Liver (tissue), 9 donors: Measurements from ENCODE around the gene LGR5. TPM values are rescaled to one million over a fixed set of nuclear protein-coding genes. Genes with fewer than 3 reads are reported as not detected.

Experiments
- DNase-seq: peaks from one replicate; pipeline ENCODE4 v3.0.0-alpha.2; 2017; ENCODE audit warnings: low spot score
- H3K27ac ChIP-seq, 2 donors: one replicate each; pipeline ENCODE4 v1.7.0; 2013; ENCODE audit warnings: inconsistent platforms in 2 of 2, low read length in 2 of 2, control low read depth in 1 of 2, low read depth in 1 of 2, mild to moderate bottlenecking in 1 of 2
- H3K27me3 ChIP-seq, 4 donors: one replicate each; pipeline versions ENCODE4 v1.6.1 to v1.7.0; 2013; ENCODE audit warnings: low read length in 3 of 4, inconsistent platforms in 1 of 4, mild to moderate bottlenecking in 1 of 4, moderate library complexity in 1 of 4; ENCODE audit not compliant: control insufficient read depth in 4 of 4, insufficient read depth in 4 of 4
- H3K36me3 ChIP-seq, 4 donors: one replicate each; pipeline versions ENCODE4 v1.6.1 to v1.7.0; 2013; ENCODE audit warnings: low read length in 3 of 4, mild to moderate bottlenecking in 3 of 4, low read depth in 1 of 4, moderate library complexity in 1 of 4; ENCODE audit not compliant: control insufficient read depth in 4 of 4, insufficient read depth in 3 of 4
- H3K4me1 ChIP-seq, 4 donors: one replicate each; pipeline versions ENCODE4 v1.6.1 to v1.7.0; 2013; ENCODE audit warnings: low read length in 3 of 4, mild to moderate bottlenecking in 3 of 4, moderate library complexity in 1 of 4; ENCODE audit not compliant: control insufficient read depth in 4 of 4, insufficient read depth in 4 of 4
- H3K4me3 ChIP-seq, 3 donors: one replicate each; pipeline versions ENCODE4 v1.6.1 to v1.7.0; 2013; ENCODE audit warnings: low read length in 3 of 3, control low read depth in 1 of 3, low read depth in 1 of 3, mild to moderate bottlenecking in 1 of 3
- H3K9ac ChIP-seq, 2 donors: one replicate each; pipeline ENCODE4 v1.7.0; 2013; ENCODE audit warnings: low read length in 2 of 2, mild to moderate bottlenecking in 2 of 2, moderate library complexity in 2 of 2, control low read depth in 1 of 2, low read depth in 1 of 2
- H3K9me3 ChIP-seq, 4 donors: one replicate each; pipeline versions ENCODE4 v1.6.1 to v1.7.0; 2013; ENCODE audit warnings: low read length in 3 of 4; ENCODE audit not compliant: control insufficient read depth in 4 of 4
- ATF3 ChIP-seq: IDR thresholded peaks from 2 replicates; pipeline ENCODE4 v1.6.1; 2016; ENCODE audit warnings: antibody characterized with exemption
- CTCF ChIP-seq: fragments of 150-350 bp; IDR thresholded peaks from 2 replicates; pipeline ENCODE4 v1.5.1; 2017; ENCODE audit warnings: improper control_type of control experiment, low read depth, low read length; ENCODE audit not compliant: missing input control
- FOXA1 ChIP-seq: IDR thresholded peaks from 2 replicates; pipeline ENCODE4 v1.6.1; 2016; ENCODE audit warnings: antibody characterized with exemption
- GABPA ChIP-seq, 2 donors: IDR thresholded peaks in 1 of 2; conservative IDR thresholded peaks in 1 of 2; 2 replicates each; pipeline ENCODE4 v1.6.1; 2016; ENCODE audit warnings: antibody characterized with exemption in 2 of 2, mild to moderate bottlenecking in 1 of 2, moderate library complexity in 1 of 2
- RAD21 ChIP-seq, 2 donors: IDR thresholded peaks; 2 replicates each; pipeline ENCODE4 v1.6.1; 2016; ENCODE audit warnings: antibody characterized with exemption in 2 of 2, mild to moderate bottlenecking in 2 of 2
- REST ChIP-seq: IDR thresholded peaks from 2 replicates; pipeline ENCODE4 v1.6.1; 2016; ENCODE audit warnings: antibody characterized with exemption, mild to moderate bottlenecking
- TAF1 ChIP-seq: conservative IDR thresholded peaks from 2 replicates; pipeline ENCODE4 v1.6.1; 2016; ENCODE audit warnings: antibody characterized with exemption, mild to moderate bottlenecking
- YY1 ChIP-seq: IDR thresholded peaks from 2 replicates; pipeline ENCODE4 v1.6.1; 2016; ENCODE audit warnings: antibody characterized with exemption, mild to moderate bottlenecking
- ZBTB33 ChIP-seq: IDR thresholded peaks from 2 replicates; pipeline ENCODE4 v1.6.1; 2016; ENCODE audit warnings: antibody characterized with exemption
- WGBS: extraction: QIAGEN DNeasy Blood & Tissue Kit; methylation state at CpG from one replicate; pipeline ENCODE4 v1.1.7; 2013; 5-methylcytosine and 5-hydroxymethylcytosine counted together
- polyA plus RNA-seq, 2 donors: library from polyadenylated mRNA; stranded (reverse) in 1 of 2; unstranded in 1 of 2; fragments of 200-250 nt in 1 of 2; fragments of >200 nt in 1 of 2; fragmentation: Nextera tagmentation in 1 of 2; extraction: Ambion mirVana in 1 of 2; gene quantifications; one replicate each; pipeline versions ENCODE4 v1.2.1 to v1.2.3, GENCODE V29; 2013 to 2015
- total RNA-seq, 2 donors: library from RNA; depleted of rRNA; stranded (reverse); fragments of >200 nt; gene quantifications; one replicate each; pipeline ENCODE4 v1.2.3, GENCODE V29; 2014
- donor health status: healthy.
- donor health status: healthy.
- donor health status: healthy.
- donor health status: healthy.
- donor health status: healthy.

LGR5 gene
- total and polyA plus RNA-seq, 4 donors = 0.17 to 0.99 (median 0.82) TPM

GRCh38 chr12:71460850-71461609 lies 21.4 kb downstream of the LGR5 start:
- no peak overlapping the region for H3K4me3 ChIP-seq
- no peaks in the 10 kb centered on the region for H3K9me3 ChIP-seq
- no peaks in the 10 kb centered on the region for H3K27me3 ChIP-seq
- DNase-seq = no peak
- H3K36me3 ChIP-seq = no peaks in the 10 kb centered on the region
- no peak overlapping the region for H3K9ac ChIP-seq
- no peaks in the 10 kb centered on the region for H3K4me1 ChIP-seq
- TF ChIP-seq TAF1 = no peak
- no peak for TF ChIP-seq FOXA1
- no peak for TF ChIP-seq GABPA (IDR thresholded peaks at IDR 0.05 in 1 of 2, conservative IDR thresholded peaks at IDR 0.05 in 1 of 2)
- no peak for TF ChIP-seq ATF3
- no peak for TF ChIP-seq RAD21 (IDR thresholded peaks at IDR 0.05)
- no peak for TF ChIP-seq YY1
- no peak for TF ChIP-seq CTCF
- no peak for TF ChIP-seq REST
- H3K27ac ChIP-seq = no peak overlapping the region
- WGBS = 93% methylated on average over 1 of the region's 1 CpG

- WGBS = 73% methylated on average over 2 of the region's 2 CpGs
- no peak overlapping the region for H3K4me3 ChIP-seq
- no peaks in the 10 kb centered on the region for H3K4me1 ChIP-seq
- H3K27me3 ChIP-seq = no peaks in the 10 kb centered on the region
- DNase-seq = no peak
- no peaks in the 10 kb centered on the region for H3K36me3 ChIP-seq
- no peaks in the 10 kb centered on the region for H3K9me3 ChIP-seq
- H3K9ac ChIP-seq = no peak overlapping the region
- no peak overlapping the region for H3K27ac ChIP-seq
- no peak for TF ChIP-seq ZBTB33
Measured at GRCh38 chr12:71461787-71462328, 22.3 kb downstream of the LGR5 start.
